ENCODE results near the gene SPATS2. TPM values are rescaled to one million over a fixed set of nuclear protein-coding genes. Genes with fewer than 3 reads are reported as not detected.
"Not testable (repeated sequence)": the region's sequence is repeated elsewhere in the genome, so short reads cannot be mapped to it uniquely, and the experiment has no call there.

The SPATS2 gene
- total RNA-seq, 2 experiments from 2014 or later = 6.1 to 6.4 TPM

- TF ChIP-seq CTCF (IDR thresholded peaks at IDR 0.05) = no peak
- Histone ChIP-seq H3K36me3 (ENCODE audit: insufficient read depth, low read length) (no peaks in the 10 kb centered on the region), H3K27ac (ENCODE audit: low read depth in 1 of 2, low read length in 2 of 2) (no peak overlapping the region), H3K9me3 (ENCODE audit: control insufficient read depth in 1 of 2, insufficient read depth in 1 of 2, low read length in 2 of 2) (peaks cover 0 to 8% of the 10 kb centered on the region in 2 experiments), H3K27me3 (ENCODE audit: control insufficient read depth in 1 of 2, insufficient read depth in 2 of 2, low read length in 2 of 2) (peaks cover 39 to 44% of the 10 kb centered on the region in 2 experiments), H3K4me3 (ENCODE audit: low read length) (no peak overlapping the region), H3K4me1 (ENCODE audit: insufficient read depth, low read length) (peaks cover 21% of the 10 kb centered on the region)
- peaks cover 25% of the 10 kb centered on the region for H3K4me1 Mint-ChIP-seq (ENCODE audit: low read depth)
- ATAC-seq (ENCODE audit: poor library complexity) (no peak), DNase-seq (no peak)
- ChIA-PET POLR2A (interaction anchor here (1.0 kb wide), 1 partner anchor 9 kb away, joined by 7 read pairs; the partner anchor contains the start of gene TROAP), CTCF (interaction anchor here (1.2 to 2.7 kb wide), 9 partner anchors 10 to 181 kb away, joined by 4 to 28 read pairs (median 7); partner anchors contain the start of genes DNAJC22, PRPH and TROAP)
- no peaks in the 10 kb centered on the region for H3K9me3 Mint-ChIP-seq
- H3K4me3 Mint-ChIP-seq = no peak overlapping the region
- intact Hi-C loops (cut with DNase I, micrococcal nuclease) = no loop called here
- H3K27ac Mint-ChIP-seq = no peak overlapping the region
- H3K27me3 Mint-ChIP-seq = peaks cover 57% of the 10 kb centered on the region
- no peaks in the 10 kb centered on the region for H3K36me3 Mint-ChIP-seq (ENCODE audit: low read depth)
Measured at GRCh38 chr12:49332441-49332861, 34.8 kb upstream of the SPATS2 start.

- Histone ChIP-seq H3K4me1 (ENCODE audit: insufficient read depth, low read length) (peaks cover 26% of the 10 kb centered on the region), H3K4me3 (ENCODE audit: low read length) (no peak overlapping the region), H3K36me3 (ENCODE audit: insufficient read depth, low read length) (no peaks in the 10 kb centered on the region), H3K27me3 (ENCODE audit: control insufficient read depth in 1 of 2, insufficient read depth in 2 of 2, low read length in 2 of 2) (peaks cover 44 to 48% of the 10 kb centered on the region in 2 experiments), H3K9me3 (ENCODE audit: control insufficient read depth in 1 of 2, insufficient read depth in 1 of 2, low read length in 2 of 2) (peaks cover 0 to 8% of the 10 kb centered on the region in 2 experiments), H3K27ac (ENCODE audit: low read depth in 1 of 2, low read length in 2 of 2) (no peak overlapping the region)
- Mint-ChIP-seq H3K36me3 (ENCODE audit: low read depth) (no peaks in the 10 kb centered on the region), H3K4me1 (ENCODE audit: low read depth) (peaks cover 30% of the 10 kb centered on the region), H3K4me3 (peak overlapping the region; percentile 1), H3K27ac (no peak overlapping the region), H3K27me3 (peaks cover 62% of the 10 kb centered on the region), H3K9me3 (no peaks in the 10 kb centered on the region)
- intact Hi-C loops (cut with DNase I, micrococcal nuclease) = no loop called here
- DNase-seq (peak in 1 of 14 experiments; percentile 15), ATAC-seq (ENCODE audit: poor library complexity) (no peak)
- ChIA-PET CTCF (interaction anchor here (1.2 to 2.7 kb wide), 3 partner anchors 10 to 18 kb away, joined by 4 to 28 read pairs (median 25); partner anchors contain the start of gene DNAJC22), POLR2A (interaction anchor here (0.6 kb wide), 1 partner anchor 9 kb away, joined by 3 read pairs; no protein-coding TSS in a partner anchor)
- TF ChIP-seq CTCF (IDR thresholded peaks at IDR 0.05) = no peak
Measured at GRCh38 chr12:49332891-49333371, 34.3 kb upstream of the SPATS2 start.

- H3K27me3 Mint-ChIP-seq = peaks cover 70% of the 10 kb centered on the region
- intact Hi-C loops (cut with DNase I, micrococcal nuclease); DNase-seq; H3K9me3 Mint-ChIP-seq; ATAC-seq (ENCODE audit: poor library complexity); H3K27ac ChIP-seq (ENCODE audit: low read depth in 1 of 2, low read length in 2 of 2); H3K4me3 ChIP-seq (ENCODE audit: low read length); H3K36me3 Mint-ChIP-seq (ENCODE audit: low read depth); H3K4me3 Mint-ChIP-seq; H3K36me3 ChIP-seq (ENCODE audit: insufficient read depth, low read length); H3K27ac Mint-ChIP-seq; H3K9me3 ChIP-seq (ENCODE audit: control insufficient read depth in 1 of 2, insufficient read depth in 1 of 2, low read length in 2 of 2): not testable (repeated sequence)
- Histone ChIP-seq H3K4me1 (ENCODE audit: insufficient read depth, low read length) (peaks cover 28% of the 10 kb centered on the region), H3K27me3 (ENCODE audit: control insufficient read depth in 1 of 2, insufficient read depth in 2 of 2, low read length in 2 of 2) (peaks cover 48 to 57% of the 10 kb centered on the region in 2 experiments)
- POLR2A ChIA-PET = interaction anchor here (0.6 kb wide), 1 partner anchor 9 kb away, joined by 3 read pairs; no protein-coding TSS in a partner anchor
- peaks cover 32% of the 10 kb centered on the region for H3K4me1 Mint-ChIP-seq (ENCODE audit: low read depth)
- CTCF ChIA-PET = interaction anchor here (0.7 to 2.7 kb wide), 2 partner anchors 9 to 14 kb away, joined by 5 to 25 read pairs; no protein-coding TSS in a partner anchor
Measured at GRCh38 chr12:49333778-49334177, 33.5 kb upstream of the SPATS2 start.

Measured in CD4-positive, alpha-beta T cell (primary cell).